Kidney tubule cell (primary cell): ENCODE measurements around the gene SLC5A6.

ENCODE experiments used
- DNase-seq: peaks from one replicate; pipeline ENCODE4 v3.0.0-alpha.2; 2018; ENCODE audit warnings: low spot score

The SLC5A6 gene

DNA sequence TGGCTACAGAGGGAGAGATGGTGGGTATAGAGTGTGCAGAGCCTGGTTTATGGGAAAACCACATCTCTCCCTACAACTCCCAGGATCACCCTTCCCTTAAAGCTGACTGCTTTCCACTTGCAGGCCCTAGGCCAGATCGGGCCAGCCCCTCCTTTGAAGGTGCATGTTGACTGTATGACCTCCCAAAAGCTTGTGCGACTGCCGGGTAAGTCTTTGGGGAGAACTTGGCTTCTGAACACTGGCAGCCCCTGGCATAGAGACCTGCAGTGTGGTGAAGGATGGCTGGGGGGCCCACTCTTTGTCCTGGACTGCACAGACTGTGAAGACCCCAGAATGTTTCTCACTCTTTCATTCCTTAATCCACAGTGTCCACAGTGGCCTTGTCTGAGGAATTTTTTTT lies 24.6 kb upstream of the SLC5A6 start:
- DNase-seq = no peak

DNA sequence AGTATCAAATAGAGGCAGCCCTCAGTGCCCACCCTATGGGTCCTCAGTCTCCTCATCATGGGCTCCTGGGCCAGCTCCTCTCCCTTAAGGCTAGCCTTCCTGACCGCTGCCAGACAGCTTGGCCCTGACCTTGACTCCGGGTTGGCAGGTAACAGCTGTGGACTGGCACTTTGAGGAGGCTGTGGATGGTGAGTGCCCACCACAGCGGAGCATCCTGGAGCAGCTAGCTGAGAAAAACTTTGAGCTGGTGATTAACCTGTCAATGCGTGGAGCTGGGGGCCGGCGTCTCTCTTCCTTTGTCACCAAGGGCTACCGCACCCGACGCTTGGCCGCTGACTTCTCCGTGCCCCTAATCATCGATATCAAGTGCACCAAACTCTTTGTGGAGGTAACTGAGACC lies 24.1 kb upstream of the SLC5A6 start:
- DNase-seq = no peak

DNA sequence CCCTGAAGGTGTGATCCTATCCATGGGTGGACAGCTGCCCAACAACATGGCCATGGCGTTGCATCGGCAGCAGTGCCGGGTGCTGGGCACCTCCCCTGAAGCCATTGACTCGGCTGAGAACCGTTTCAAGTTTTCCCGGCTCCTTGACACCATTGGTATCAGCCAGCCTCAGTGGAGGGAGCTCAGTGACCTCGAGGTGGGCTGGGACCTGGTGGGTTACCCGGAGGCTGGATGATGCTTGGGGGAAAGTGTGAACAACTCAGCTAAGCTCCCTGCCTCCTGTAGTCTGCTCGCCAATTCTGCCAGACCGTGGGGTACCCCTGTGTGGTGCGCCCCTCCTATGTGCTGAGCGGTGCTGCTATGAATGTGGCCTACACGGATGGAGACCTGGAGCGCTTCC lies 21.3 kb upstream of the SLC5A6 start:
- no peak for DNase-seq

DNA sequence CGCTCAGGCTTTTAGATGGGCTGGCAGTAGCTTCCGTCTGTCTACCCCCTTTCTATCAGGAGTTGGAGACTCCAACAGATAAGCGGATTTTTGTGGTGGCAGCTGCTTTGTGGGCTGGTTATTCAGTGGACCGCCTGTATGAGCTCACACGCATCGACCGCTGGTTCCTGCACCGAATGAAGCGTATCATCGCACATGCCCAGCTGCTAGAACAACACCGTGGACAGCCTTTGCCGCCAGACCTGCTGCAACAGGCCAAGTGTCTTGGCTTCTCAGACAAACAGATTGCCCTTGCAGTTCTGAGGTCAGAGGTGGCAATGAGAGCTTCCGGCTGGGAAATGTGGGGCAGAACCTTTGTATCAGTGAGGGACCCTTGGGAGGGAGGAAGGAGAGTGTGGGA lies 19.9 kb upstream of the SLC5A6 start:
- DNase-seq = no peak

DNA sequence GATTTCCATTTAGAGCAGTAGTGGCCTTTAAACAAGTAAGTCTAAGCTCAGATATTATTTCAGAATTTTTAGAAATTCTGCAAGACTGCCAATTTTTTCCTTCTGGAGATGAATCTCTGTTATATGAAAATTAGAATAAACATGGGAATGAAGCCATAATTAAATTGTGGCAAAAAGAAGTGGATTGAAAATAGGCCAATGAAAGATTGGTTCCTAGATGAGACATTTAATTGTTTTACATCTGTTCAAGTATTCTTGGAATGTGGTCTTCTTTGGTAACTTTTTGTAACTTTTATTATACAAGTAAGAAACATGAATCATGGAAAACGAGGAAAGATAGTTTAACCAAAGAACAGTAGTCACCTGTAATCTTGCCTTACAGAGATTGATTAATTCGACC lies 15.4 kb upstream of the SLC5A6 start:
- DNase-seq = no peak

DNA sequence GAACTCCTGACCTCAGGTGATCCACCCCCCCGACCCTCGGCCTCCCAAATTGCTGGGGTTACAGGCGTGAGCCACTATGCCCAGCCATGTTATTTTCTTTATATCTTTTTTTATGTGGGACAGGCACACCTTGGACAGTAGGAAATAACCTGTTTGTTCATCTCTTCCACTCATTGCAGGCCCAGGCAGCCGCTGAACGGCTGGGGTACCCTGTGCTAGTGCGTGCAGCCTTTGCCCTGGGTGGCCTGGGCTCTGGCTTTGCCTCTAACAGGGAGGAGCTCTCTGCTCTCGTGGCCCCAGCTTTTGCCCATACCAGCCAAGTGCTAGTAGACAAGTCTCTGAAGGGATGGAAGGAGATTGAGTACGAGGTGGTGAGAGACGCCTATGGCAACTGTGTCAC lies 13.5 kb upstream of the SLC5A6 start:
- no peak for DNase-seq

DNA sequence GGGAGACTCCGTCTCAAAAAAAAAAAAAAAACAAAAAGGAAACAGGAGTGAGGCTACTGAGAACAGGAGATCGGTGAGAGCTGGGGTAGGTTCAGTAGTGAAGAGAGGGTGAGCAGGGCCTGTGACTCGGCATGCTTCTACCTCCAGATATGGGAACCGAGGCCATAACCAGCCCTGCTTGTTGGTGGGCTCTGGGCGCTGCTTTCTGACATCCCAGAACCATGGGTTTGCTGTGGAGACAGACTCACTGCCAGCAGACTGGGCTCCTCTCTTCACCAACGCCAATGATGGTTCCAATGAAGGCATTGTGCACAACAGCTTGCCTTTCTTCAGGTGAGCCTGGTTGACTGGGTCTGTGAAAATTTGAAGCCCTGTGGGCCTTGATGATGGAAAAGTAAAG lies 11.3 kb upstream of the SLC5A6 start:
- DNase-seq = no peak

DNA sequence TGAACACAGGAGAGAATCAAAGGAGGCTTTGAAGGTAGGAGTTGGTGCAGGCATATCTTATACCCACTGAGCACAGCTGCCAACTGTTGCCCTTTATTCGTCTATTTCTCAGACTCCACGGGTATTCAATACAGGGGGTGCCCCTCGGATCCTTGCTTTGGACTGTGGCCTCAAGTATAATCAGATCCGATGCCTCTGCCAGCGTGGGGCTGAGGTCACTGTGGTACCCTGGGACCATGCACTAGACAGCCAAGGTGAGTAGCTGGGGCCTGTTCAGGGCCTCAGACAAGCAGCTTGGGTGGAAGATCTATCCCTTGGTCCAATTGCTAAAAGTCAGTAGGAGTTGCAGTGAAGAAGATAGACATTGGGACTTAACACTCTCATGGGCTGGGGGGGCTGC lies 10.3 kb upstream of the SLC5A6 start:
- no peak for DNase-seq

DNA sequence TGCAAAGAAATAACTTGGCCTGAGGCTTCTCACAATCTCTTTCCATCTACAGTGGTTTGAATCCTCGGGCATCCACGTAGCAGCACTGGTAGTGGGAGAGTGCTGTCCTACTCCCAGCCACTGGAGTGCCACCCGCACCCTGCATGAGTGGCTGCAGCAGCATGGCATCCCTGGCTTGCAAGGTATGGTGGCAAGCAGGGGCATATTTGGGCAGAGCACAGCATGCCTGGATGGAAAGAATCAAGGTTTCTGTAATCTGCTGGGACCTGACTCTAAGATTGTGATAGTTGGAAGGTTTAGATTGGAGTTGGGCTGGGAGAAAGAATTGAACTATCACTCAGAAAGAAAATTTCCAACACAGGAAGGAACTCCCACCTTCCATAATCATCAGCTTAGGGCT lies 9.1 kb upstream of the SLC5A6 start:
- no peak for DNase-seq

DNA sequence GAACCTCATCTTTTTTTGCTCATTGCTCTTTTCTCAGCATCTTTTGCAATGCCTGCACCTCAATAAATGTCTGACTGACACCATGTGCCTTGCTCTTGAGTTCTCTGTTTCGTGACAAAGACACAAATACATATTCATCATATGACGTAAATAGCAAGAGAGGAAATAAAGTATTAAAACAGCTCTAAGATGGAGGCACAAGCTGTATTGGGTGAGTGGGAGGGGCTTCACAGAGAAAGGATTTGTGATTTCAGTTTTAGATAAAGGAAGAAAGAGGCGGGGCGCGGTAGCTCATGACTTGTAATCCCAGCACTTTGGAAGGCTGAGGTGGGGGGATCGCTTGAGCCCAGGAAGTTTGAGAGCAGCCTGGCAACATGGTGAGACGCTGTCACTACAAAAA lies 8.0 kb upstream of the SLC5A6 start:
- no peak for DNase-seq

DNA sequence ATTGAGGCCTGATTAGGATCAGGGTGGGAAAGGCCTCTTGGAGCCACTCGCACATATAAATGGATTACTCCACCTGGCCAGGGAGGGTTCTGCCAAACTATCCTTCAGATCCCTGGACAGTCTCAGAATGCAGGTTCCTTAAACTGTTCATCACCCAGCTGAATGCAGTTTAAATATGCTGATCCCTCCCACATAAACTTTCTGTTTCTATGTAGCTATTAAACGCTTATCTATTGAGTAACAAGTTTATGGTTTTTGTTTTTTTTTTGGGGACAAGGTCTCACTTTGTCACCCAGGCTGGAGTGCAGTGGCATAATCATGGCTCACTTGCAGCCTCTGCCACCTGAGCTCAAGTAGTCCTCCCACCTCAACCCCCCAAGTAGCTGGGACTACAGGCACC lies 7.0 kb upstream of the SLC5A6 start:
- DNase-seq = no peak

DNA sequence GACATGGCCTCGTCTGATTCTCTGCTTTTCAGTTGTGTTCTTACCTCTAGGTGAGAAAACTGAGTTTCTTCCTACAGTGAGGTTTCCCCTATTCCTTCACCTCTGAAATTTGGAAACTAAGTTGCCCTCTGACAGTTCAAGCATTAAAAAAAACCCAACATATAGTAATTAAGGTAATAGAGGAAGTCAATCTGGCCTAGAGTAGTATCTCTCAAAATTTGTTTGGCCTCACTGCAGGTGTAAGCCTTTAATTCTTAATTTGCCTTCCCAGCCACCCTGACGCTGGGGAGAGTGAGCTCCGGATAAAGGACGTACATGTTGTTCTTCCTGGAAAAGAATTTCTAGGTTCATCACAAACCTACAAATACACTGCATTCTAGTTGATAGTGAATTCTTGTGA lies 6.5 kb upstream of the SLC5A6 start:
- DNase-seq = no peak

DNA sequence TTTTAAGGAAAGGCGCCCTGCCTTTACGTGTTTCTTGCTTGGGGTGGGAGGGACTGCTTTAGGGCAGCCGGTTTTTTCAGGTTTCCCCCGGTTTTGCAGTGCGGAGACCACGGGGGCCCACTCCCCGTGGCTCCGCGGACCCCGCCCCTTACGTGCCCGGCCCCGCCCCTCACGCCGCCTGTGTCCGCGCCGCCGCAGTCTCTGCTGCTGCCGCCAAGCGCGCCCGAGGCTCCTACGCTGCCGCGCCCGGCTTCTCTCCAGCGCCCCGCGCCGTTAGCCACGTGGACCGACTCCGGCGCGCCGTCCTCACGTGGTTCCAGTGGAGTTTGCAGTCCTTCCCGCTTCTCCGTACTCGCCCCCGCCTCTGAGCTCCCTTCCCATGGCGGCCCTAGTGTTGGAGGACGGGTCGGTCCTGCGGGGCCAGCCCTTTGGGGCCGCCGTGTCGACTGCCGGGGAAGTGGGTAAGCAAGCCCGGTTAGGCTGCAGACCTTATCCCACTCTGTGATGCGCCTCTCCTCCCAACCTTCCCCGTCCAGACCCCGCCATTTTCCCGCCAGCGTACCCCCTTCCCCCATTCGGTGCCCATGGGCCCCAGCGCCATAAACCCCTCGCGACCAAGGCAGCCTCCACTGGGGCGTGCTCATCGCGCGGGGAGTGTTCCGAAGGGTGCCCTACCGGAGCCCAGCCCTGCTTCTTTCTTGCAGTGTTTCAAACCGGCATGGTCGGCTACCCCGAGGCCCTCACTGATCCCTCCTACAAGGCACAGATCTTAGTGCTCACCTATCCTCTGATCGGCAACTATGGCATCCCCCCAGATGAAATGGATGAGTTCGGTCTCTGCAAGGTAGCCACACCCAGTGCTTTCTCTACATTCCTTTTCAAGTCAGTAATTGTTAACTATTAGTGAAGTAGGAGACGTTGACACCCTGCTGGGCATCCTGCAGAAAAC lies 5.4 kb upstream of the SLC5A6 start, which contains the start of gene CAD:
TSS of gene CAD (plus strand) at position 197 of the 949 bp plus-strand sequence. CDS start at position 380, 183 bp downstream.
- peak; percentile 84 for DNase-seq

DNA sequence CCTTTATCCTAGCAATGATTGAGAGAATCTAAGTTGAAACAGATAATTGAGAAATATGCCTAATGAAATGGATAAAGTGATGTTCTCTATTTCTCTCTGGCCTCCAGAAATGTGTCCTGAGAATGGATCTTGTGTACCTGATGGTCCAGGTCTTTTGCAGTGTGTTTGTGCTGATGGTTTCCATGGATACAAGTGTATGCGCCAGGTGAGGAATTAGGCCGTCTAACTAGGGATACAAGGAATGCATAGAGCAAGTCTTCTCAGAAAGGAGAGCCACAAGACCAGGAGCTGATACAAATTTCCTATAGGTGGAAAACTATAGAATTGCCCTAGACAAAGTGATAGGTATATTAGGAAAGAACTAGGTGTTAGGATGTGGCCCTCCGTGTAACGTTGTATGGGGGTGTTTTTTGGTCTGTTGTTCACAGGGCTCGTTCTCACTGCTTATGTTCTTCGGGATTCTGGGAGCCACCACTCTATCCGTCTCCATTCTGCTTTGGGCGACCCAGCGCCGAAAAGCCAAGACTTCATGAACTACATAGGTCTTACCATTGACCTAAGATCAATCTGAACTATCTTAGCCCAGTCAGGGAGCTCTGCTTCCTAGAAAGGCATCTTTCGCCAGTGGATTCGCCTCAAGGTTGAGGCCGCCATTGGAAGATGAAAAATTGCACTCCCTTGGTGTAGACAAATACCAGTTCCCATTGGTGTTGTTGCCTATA lies 4.5 kb upstream of the SLC5A6 start:
- no peak for DNase-seq

DNA sequence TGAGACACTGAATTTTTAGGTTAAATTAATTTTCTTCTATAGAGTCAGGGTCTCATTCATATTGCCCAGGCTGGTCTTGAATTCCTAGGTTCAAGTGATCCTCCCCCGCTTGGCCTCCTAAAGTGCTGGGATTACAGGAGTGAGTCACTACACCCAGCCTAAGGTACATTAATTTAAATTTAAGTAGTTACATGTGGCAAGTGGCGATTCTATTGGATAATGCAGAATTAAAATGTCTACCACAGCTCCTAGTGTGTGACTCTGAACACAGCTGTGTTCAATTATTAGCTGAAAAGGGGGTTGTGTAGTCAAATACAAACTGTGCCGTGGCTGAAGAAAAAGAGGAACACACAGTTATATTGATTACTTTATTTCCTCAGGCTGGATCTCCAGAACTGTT lies 2.9 kb upstream of the SLC5A6 start:
- no peak for DNase-seq

DNA sequence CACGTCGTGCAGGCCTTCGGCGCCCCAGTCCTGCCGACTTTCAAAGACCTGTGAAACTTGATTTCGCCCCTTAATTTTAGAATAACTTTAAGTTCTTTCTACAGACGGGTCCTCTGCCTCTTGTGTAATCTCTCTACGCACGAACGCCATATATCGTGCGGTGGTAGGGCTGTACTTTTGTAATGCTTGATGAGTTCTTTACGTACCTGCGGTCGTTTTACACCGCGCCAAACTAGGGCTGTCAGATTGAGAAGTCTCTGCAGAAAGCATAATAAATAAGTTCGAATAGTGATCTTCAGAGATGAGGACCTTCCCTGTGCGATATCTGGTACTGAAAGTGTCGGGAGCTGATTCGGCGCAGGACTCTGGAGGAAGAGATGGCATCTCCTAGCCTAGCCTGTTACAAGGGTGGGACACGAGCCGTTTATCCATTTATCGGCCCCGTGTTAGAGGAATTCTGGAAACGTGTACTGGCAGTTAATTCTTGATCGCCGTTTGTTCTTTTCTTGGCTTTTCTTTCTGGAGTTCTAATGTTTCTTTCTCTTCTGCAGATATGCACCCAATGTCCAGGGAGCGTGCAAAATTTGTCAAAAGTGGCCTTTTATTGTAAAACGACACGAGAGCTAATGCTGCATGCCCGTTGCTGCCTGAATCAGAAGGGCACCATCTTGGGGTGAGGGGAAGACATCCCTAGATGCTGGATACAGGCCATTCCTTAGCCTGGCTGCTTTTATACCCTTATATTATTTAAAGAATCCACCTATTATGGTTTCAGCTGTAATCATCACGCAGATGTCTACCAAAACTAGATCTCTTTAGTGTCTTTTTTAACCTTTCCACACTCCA lies 781 bp upstream of the SLC5A6 start:
- peak; percentile 53 for DNase-seq

DNA sequence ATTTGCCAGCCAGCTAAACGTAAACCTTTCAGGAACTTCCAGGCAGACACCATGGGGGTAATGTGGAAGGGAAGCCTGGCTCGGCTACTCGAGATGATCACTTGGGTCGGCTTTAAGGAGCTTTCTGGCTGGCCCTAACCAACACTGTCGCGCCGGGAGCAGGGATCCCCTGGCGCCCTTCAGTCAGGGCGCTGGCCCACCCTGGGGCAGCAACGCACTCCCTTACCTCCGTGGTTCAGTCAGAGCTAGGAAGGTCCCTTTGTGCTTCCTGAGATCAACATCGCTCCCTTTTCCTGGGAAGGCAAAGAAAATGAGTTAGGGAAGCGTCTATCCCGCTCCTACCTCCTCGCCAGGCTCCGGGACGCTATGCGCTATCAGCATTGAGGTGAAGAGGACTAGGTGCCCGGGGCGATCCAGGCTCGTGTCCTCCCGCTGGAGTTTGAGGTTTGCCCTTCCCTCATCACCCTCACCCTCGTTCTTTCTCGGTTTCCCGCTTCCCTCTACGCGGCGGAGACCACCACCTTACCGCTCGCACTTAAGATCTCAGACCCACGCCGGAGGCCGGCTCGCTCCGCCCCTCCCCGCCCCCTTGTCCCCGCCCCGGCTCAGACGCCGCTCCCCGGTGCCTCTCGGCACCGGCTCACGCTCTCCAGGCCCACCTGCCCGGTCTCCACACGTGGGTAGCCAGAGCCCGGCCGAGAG lies 676 bp downstream of the SLC5A6 start:
- no peak for DNase-seq

DNA sequence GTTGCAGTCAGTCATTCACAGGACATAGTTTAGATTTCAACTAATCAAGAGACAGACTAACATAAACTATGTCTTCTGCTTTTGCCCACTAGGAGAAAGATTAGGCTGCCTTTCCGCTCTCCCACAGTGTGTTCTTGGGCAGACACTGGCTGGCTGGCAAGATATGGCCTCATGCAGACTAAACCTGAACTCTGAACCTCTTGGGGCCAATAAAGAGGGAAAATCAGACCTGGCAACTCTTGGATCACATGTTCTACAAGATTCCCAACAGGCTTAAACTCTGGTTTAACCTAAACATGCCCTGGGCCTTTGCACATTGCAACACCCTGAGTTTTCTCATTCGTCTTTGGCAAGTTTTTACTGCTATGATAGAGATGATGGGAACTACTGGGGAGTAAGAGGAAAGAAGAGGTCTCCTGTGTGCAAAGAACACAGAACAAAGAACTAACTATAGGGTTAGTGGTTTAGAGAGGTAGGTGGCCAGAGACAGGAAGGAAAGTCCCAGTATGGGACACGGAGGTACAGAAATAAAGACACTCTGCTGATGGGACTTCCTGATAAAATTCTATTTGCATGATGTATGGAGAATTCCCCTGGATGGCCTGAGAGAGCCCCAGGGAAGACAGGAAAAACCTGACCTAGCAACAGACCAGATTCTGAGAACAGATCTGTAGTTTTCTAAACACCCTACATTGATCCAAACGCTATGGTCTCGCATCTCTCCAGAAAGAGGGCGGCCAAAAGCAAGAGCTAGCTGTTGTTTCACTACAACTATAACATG lies 2.3 kb downstream of the SLC5A6 start:
- no peak for DNase-seq

DNA sequence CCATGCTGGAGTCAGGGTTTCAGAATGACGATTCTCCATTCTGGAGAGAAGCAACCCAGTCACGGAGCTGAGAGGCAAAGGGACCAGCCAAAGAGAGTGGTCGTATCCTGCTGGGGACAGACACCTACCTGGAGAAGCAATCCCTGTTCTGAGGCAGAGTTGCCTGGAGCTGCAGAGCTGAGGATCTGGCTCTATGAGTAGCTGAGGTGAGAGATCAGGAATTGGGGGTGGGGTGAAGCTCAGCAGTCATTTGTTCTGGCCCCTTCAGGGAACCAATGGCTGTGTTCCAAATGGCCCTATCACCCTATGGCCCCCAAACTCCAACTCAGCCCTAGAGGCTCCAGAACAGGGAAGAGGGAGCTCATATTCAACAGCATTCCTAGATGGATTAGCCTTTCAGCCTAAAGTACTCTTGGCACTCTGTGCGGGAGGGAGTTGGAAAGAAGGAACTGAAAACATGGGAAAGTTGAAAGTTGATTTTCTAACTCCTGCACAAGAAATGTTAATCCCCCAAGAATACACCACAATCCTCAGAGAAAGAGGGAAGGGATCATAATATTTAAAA lies 3.5 kb downstream of the SLC5A6 start:
- DNase-seq = no peak

DNA sequence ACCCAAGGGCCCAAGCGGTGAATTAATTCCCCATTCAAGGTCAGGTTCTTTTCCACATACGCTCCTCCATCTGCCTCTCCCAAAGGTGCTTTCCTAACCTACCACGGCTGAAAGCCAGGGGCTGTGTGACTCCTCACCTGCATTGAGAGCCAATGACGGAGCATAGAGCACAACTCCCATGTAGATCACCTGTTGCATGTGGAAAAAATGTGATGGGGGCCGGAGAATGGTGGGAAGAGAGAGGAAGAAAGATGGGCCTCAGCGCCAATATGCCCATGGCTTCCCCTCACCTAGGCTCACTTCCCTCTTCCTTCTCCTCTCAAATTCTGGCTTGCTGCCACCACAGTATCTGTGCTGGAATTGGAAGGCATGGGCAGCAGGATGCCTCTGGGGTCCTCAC lies 5.7 kb downstream of the SLC5A6 start:
- no peak for DNase-seq

DNA sequence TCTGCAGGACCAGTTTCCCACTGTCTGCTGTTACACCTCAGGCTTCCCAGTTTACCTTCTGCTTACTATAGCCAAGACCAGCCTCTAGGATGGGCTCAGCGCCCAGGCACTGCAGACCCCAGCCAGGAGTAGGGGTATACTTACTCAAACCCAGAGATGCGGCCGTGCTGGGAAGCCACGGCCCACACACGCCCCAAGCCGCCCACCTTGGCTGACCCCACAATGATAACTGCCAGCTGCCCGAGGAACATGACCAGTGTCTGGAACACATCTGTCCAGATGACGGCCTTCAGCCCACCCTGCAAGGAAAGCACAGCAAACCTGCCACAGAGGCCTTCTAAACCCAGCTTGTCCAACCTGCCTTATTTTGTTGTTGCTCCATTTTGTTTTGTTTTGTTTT lies 6.9 kb downstream of the SLC5A6 start:
- no peak for DNase-seq
